ENCODE measurements around the gene KLHL11. TPM values are rescaled to one million over a fixed set of nuclear protein-coding genes. Genes with fewer than 3 reads are reported as not detected.

KLHL11 gene
- total and polyA plus RNA-seq, 2 donors (not counting 1 experiment from before 2014, with no cell fraction given): 8.7 to 24.4 TPM

DNA sequence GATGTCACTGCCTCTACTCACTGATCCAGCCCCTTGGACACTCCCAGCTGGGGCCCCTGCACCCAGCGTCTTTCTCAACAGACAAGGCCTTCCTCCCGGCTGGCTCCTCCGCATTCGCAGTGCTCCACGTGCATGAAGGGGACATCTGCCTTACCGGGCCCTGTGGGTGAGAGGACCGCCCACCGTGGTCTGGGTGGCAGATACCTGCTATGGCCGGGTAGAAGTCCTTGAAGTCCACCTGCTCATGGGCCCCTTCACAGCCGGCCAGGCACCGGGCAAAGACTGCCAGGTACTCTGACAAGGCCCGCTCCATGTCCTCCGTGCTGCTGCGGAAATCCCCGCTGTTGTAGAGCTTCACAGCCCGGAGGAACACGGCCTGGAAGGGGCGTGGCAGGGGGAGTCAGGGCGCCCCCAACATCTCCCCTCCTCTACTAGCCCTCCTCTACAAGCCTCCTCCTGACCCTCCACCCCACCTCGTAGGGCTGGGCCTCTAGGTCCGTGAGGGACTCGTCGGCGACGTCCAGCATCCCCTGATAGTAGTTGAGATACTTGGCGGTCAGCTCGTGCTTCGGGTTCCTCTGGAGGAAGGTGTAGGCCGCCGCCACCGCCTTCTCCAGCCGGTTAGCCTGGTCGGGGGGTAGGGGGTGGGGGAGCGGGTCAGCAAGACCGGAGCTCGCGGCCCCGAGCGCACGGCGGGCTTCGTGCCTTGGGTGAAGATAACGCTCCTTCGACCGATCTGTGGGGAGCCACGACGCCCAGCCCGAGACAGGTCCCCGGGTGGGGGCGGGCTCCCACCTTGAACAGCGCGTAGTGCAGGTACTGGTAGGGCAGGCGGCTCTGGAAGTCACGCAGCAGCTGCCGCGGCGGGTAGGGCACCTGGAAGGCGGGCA is 54.3 kb downstream of the KLHL11 start:
- Histone ChIP-seq H3K27ac (ENCODE audit: insufficient read depth, low read length) (peak overlapping the region; percentile 43), H3K9ac (ENCODE audit: insufficient read depth, low read length) (peak overlapping the region; percentile 69), H3K79me2 (ENCODE audit: control insufficient read depth, insufficient read depth, low read length) (peaks cover 38% of the 10 kb centered on the region), H4K20me1 (ENCODE audit: control insufficient read depth, extremely low read depth, insufficient read depth, low read length) (no peaks in the 10 kb centered on the region), H3K9me3 (ENCODE audit: control insufficient read depth, insufficient read depth, low read depth, low read length) (no peaks in the 10 kb centered on the region), H2AFZ (ENCODE audit: low read length) (peak overlapping the region; percentile 70), H3K4me2 (ENCODE audit: extremely low read depth, insufficient read depth, low read length) (peak overlapping the region; percentile 98), H3K4me3 (replicated peaks in 1 of 4; ENCODE audit: control extremely low read depth in 1 of 4, insufficient read depth in 1 of 4, low read depth in 3 of 4, low read length in 4 of 4) (peak overlapping the region; percentile 60 to 99 (median 94)), H3K27me3 (ENCODE audit: control insufficient read depth, insufficient read depth, low read length) (no peaks in the 10 kb centered on the region), H3K4me1 (ENCODE audit: control insufficient read depth, extremely low read depth, insufficient read depth, low read length) (peaks cover 14% of the 10 kb centered on the region), H3K36me3 (ENCODE audit: control insufficient read depth, insufficient read depth, low read length) (peaks cover 8% of the 10 kb centered on the region)
- TF ChIP-seq EZH2 (IDR thresholded peaks at IDR 0.05; ENCODE audit: low read length, missing control alignments): no peak
- no peak for TF ChIP-seq CTCF (conservative IDR thresholded peaks at IDR 0.05 in 1 of 2, IDR thresholded peaks at IDR 0.05 in 1 of 2; ENCODE audit: low read depth in 1 of 2, low read length in 2 of 2)
- no peak for DNase-seq (ENCODE audit: low read depth in 2 of 2)

- no peak for TF ChIP-seq EZH2 (IDR thresholded peaks at IDR 0.05; ENCODE audit: low read length, missing control alignments)
- TF ChIP-seq CTCF (conservative IDR thresholded peaks at IDR 0.05 in 1 of 2, IDR thresholded peaks at IDR 0.05 in 1 of 2; ENCODE audit: low read depth in 1 of 2, low read length in 2 of 2): no peak
- peaks cover 10% of the 10 kb centered on the region for H3K36me3 ChIP-seq (ENCODE audit: control insufficient read depth, insufficient read depth, low read length)
- no peaks in the 10 kb centered on the region for H4K20me1 ChIP-seq (ENCODE audit: control insufficient read depth, extremely low read depth, insufficient read depth, low read length)
- no peaks in the 10 kb centered on the region for H3K27me3 ChIP-seq (ENCODE audit: control insufficient read depth, insufficient read depth, low read length)
- no peak for DNase-seq (ENCODE audit: low read depth in 2 of 2)
- no peak overlapping the region for H2AFZ ChIP-seq (ENCODE audit: low read length)
- no peak overlapping the region for H3K9ac ChIP-seq (ENCODE audit: insufficient read depth, low read length)
- peaks cover 11% of the 10 kb centered on the region for H3K79me2 ChIP-seq (ENCODE audit: control insufficient read depth, insufficient read depth, low read length)
- no peaks in the 10 kb centered on the region for H3K9me3 ChIP-seq (ENCODE audit: control insufficient read depth, insufficient read depth, low read depth, low read length)
- peaks cover 8% of the 10 kb centered on the region for H3K4me1 ChIP-seq (ENCODE audit: control insufficient read depth, extremely low read depth, insufficient read depth, low read length)
- no peak overlapping the region for H3K4me3 ChIP-seq (replicated peaks in 1 of 4; ENCODE audit: control extremely low read depth in 1 of 4, insufficient read depth in 1 of 4, low read depth in 3 of 4, low read length in 4 of 4)
- no peak overlapping the region for H3K4me2 ChIP-seq (ENCODE audit: extremely low read depth, insufficient read depth, low read length)
- H3K27ac ChIP-seq (ENCODE audit: insufficient read depth, low read length): no peak overlapping the region
These were observed 58.4 kb downstream of the KLHL11 start for GRCh38 chr17:41806685-41807445.

Other genes with a start within 250 kb of the KLHL11 start
- 0.26 and 0.50 TPM in 2 replicates for gene KRT17, start 240.8 kb downstream of the KLHL11 start, total RNA-seq
- gene KRT17, start 240.8 kb downstream of the KLHL11 start, polyA plus RNA-seq: 0.89 and 0.90 TPM in 2 replicates
- 112 and 145 TPM in 2 replicates for gene EIF1, start 176.5 kb downstream of the KLHL11 start, total RNA-seq
- 225 and 256 TPM in 2 replicates for gene EIF1, start 176.5 kb downstream of the KLHL11 start, polyA plus RNA-seq
- not detected in 2 replicates for gene GAST, start 153.1 kb downstream of the KLHL11 start, total RNA-seq
- gene GAST, start 153.1 kb downstream of the KLHL11 start, polyA plus RNA-seq: not detected in 2 replicates
- gene HAP1, start 130.8 kb downstream of the KLHL11 start, total RNA-seq: 0.17 and 0.26 TPM in 2 replicates
- gene HAP1, start 130.8 kb downstream of the KLHL11 start, polyA plus RNA-seq: 0.01 and 0.02 TPM in 2 replicates
- 6.4 and 13.2 TPM in 2 replicates for gene JUP, start 78.7 kb downstream of the KLHL11 start, total RNA-seq
- 3.2 and 12.6 TPM in 2 replicates for gene JUP, start 78.7 kb downstream of the KLHL11 start, polyA plus RNA-seq
- 36.8 and 42.1 TPM in 2 replicates for gene P3H4, start 53.5 kb downstream of the KLHL11 start, total RNA-seq
- 29.1 and 37.0 TPM in 2 replicates for gene P3H4, start 53.5 kb downstream of the KLHL11 start, polyA plus RNA-seq
- 182 and 211 TPM in 2 replicates for gene FKBP10, start 52.4 kb downstream of the KLHL11 start, total RNA-seq
- 242 and 262 TPM in 2 replicates for gene FKBP10, start 52.4 kb downstream of the KLHL11 start, polyA plus RNA-seq
- 61.9 and 88.1 TPM in 2 replicates for gene NT5C3B, start 29.2 kb downstream of the KLHL11 start, total RNA-seq
- gene NT5C3B, start 29.2 kb downstream of the KLHL11 start, polyA plus RNA-seq: 83.5 and 101 TPM in 2 replicates
- gene KLHL10, start 27.6 kb downstream of the KLHL11 start, total RNA-seq: 0.26 and 0.33 TPM in 2 replicates
- 0.20 and 0.33 TPM in 2 replicates for gene KLHL10, start 27.6 kb downstream of the KLHL11 start, polyA plus RNA-seq
- gene ACLY, start 53.5 kb upstream of the KLHL11 start, total RNA-seq: 108 and 312 TPM in 2 replicates
- gene ACLY, start 53.5 kb upstream of the KLHL11 start, polyA plus RNA-seq: 225 and 241 TPM in 2 replicates
- gene ODAD4, start 65.2 kb upstream of the KLHL11 start, total RNA-seq: 0.99 and 1.3 TPM in 2 replicates
- 0.36 and 0.50 TPM in 2 replicates for gene ODAD4, start 65.2 kb upstream of the KLHL11 start, polyA plus RNA-seq
- 50.6 and 60.4 TPM in 2 replicates for gene CNP, start 101.4 kb upstream of the KLHL11 start, total RNA-seq
- 57.7 and 59.9 TPM in 2 replicates for gene CNP, start 101.4 kb upstream of the KLHL11 start, polyA plus RNA-seq
- 59.6 and 78.8 TPM in 2 replicates for gene DNAJC7, start 152.0 kb upstream of the KLHL11 start, total RNA-seq
- 53.5 and 56.4 TPM in 2 replicates for gene DNAJC7, start 152.0 kb upstream of the KLHL11 start, polyA plus RNA-seq
- gene NKIRAS2, start 154.7 kb upstream of the KLHL11 start, total RNA-seq: 18.8 and 19.8 TPM in 2 replicates
- 36.0 and 37.7 TPM in 2 replicates for gene NKIRAS2, start 154.7 kb upstream of the KLHL11 start, polyA plus RNA-seq
- gene C17orf113, start 185.2 kb upstream of the KLHL11 start, total RNA-seq: 0.26 and 0.66 TPM in 2 replicates
- gene C17orf113, start 185.2 kb upstream of the KLHL11 start, polyA plus RNA-seq: 0.02 and 0.07 TPM in 2 replicates
- gene ZNF385C, start 233.1 kb upstream of the KLHL11 start, total RNA-seq: under 0.01 TPM in 1 of 2 replicates, not detected in the other
- gene ZNF385C, start 233.1 kb upstream of the KLHL11 start, polyA plus RNA-seq: 0.03 TPM in 1 of 2 replicates, not detected in the other
- 12.3 and 18.3 TPM in 2 replicates for gene DHX58, start 247.3 kb upstream of the KLHL11 start, total RNA-seq
- gene DHX58, start 247.3 kb upstream of the KLHL11 start, polyA plus RNA-seq: 7.1 and 8.0 TPM in 2 replicates